GM04504 (cell line): ENCODE data around the gene PITPNC1.
A peak's percentile ranks its signal among the peaks of the same experiment; 100 is the strongest.
"Not testable (repeated sequence)": the region's sequence is repeated elsewhere in the genome, so short reads cannot be mapped to it uniquely, and the experiment has no call there.

Source experiments
- DNase-seq: peaks from one replicate; pipeline ENCODE4 v3.0.0-alpha.2; 2012; ENCODE audit warnings: low read depth

The PITPNC1 gene

DNA sequence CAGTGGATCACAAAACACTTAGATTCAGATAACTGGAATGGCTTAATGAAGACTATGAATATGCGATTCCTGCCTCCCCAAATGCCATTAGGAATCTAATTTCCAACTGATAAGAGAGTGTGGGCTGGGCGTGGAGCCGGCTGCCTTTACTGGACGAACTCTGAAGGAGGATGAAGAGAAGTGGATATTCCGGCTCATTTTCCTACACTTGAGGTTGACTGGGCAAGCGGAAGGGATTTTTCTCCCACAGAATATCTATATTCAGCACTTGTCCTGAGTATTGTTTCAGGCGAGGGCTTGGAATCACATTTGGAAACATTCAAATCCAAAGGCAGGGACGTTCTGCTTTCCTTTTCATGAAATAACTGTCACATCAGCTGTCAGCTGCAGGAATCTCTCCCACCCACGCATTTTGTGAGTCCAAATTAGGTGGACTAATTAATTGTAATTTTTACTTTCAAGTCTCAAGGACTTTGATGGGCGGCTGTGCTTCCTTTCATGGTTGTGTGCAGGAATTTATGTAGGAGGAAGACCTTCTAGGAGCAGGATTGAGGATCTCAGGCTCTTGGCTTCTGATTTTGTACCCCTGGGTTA, 138.5 kb downstream of the PITPNC1 start:
- DNase-seq: no peak

DNA sequence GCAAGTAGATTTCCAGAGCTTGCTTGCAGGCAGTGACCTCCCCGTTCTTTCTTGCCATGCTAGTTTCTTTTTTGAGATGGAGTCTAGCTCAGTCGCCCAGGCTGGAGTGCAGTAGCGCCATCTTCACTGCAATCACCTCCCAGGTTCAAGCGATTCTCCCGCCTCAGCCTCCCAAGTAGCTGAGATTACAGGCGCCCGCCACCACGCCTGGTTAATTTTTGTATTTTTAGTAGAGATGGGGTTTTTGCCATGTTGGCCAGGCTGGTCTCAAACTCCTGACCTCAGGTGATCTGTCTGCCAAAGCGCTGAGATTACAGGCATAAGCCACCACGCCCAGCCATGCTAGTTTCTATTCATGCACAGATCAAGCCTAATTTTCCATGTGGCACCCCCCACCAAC, 139.5 kb downstream of the PITPNC1 start:
- DNase-seq: not testable (repeated sequence)

DNA sequence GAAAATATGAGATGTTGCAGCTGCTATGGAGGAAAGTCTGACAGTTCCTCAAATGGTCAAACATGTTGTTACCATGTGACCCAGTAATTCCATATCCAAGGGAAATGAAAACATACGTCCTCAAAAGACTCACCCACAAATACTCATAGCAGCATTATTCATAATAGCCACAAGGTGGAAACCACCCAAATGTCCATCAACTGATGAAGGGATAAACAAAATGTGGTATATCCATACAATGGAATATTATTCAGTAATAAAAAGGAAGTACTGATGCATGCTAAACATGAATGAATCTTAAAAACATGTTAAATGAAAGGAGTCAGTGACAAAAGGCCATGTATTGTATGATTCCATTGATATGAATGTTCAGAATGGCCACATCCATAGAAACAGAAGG, 140.2 kb downstream of the PITPNC1 start:
- DNase-seq: no peak

DNA sequence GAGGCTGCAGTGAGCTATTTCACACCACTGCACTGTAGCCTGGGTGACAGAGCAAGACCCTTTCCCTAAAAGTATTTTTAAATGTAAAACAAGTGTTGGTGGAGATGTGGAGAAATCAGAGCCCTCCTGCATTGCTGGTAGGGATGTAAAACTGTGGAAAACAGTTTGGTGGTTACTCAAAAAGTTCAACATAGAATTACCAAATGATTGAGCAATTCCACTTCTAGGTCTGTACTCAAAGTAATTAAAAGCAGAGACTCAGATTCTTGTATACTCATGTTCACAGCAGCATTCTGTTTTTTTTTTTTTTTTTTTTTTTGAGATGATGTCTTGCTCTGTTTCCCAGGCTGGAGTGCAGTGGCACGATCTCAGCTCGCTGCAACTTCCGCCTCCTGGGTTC, 141.8 kb downstream of the PITPNC1 start:
- peak; percentile 53 for DNase-seq

DNA sequence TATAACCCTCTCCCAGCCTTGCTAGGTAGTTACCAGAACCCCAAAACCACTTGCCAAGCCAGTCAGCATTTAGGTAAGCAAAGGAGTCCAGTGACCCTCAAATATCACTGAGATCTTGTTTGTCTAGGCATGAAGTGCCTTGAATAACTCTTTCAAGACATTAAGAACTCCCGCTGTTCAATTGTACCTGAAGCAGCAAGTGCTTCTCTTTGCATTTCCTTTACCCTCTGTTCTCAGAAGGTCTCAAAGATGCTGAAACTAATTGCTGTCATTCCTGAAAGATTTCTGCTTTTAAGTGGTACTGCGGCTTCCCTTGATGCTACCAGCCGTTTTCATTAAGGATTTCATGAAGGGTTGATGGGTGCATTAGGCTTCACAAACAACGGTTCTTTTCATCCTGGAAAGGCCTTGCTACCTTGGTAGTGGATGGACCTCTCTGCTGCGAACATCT, 142.7 kb downstream of the PITPNC1 start:
- DNase-seq: no peak

DNA sequence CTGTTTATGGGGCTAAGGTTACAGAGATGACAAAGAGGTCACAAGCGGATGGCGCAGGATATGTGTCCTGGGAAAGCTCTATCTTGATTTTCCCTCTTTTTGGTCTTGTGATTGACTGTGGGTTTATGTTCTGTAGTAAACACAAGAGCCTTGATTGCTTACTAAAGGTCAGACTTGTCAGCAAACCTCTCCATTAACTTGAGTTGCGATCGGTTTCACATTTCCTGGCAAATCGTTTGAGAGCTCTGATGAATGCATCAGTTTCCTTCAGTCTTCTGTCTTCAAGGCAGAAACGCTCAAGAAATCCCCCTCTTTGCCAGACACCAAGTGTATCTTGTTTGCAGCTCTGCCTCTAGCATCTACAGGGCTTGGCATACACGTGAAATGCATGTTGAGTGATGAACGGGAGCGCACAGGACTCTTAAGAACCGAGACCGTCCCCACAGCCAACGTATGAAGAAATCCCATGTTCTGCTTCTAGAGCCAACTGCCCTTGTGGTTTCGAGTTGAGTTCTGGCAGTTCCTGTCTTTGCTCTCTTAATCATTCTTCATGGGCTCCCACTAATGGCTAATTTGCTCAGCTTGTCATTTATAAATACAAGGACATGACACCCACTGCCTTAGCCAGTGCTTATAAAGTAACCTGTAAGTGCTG, 143.3 kb downstream of the PITPNC1 start:
- DNase-seq: peak; percentile 50

DNA sequence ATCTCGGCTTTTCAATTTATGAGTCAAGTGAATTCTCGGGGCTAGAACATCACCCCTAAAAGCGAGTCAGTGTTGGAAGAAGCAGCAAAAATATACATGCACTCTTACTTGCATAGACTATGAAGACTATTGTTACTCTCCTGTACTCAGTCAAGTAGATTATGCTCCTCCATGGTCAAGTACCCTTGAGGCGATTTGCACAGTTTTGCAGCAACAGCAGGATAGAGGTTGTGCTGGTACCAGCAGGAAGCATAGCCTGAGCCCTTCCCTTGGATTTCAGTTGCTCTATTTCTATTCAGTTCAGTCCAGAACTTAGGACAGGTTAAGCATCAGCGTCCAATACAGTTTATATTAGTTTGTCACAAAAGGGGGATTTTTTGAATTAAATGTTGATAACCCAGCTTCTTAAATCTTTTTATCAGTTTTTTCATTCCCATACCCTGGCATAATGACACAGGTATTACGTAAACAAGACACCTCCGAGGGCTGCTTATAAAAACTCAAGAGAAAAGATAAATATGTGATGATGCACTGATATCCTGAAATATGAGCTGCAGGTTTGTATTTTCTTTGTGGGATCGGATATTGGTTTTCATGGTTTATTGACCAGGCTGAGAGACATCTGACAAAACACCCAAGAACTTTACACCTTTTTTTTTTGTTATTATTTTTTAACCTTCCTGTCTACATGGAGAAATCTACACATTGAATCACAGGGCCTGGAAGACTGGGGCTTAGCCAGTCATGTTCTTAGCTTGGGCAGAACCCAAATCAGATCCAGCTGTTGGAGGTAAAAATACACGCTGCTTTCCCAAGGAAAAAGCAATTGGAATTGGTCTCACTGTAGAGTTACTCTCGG, 144.1 kb downstream of the PITPNC1 start:
- DNase-seq: no peak

DNA sequence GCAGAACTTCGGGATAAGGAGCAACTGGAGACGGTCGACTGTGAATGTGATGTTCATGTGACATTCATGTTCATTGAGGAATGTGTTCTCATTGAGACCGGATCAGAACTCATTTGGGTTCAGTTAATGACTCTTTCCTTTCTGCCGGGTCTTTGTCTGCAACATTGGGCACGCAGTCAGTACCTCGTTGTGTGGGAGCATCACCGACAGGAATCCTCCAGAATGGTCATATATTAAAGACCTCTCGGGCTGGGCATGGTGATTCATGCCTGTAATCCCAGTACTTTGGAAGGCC, 144.6 kb downstream of the PITPNC1 start:
- DNase-seq: no peak

DNA sequence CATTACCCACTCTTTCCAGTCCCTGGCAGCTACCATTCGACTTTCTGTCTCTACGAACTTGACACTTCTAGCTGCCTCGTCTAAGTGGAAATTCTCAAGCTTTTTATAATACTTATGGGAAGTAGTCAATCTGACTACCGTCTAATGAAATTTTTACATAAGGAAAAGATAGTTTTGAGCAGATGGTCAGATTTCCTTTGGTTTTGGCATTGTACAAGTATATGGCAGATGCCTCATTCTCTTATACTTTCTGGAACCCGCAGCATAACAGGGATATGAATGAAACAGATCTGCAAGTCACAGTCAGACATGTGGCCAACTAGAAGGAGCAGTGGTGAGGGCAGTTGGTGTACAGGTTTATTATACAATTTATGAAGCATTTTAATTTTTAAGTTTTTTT, 146.0 kb downstream of the PITPNC1 start:
- no peak for DNase-seq

DNA sequence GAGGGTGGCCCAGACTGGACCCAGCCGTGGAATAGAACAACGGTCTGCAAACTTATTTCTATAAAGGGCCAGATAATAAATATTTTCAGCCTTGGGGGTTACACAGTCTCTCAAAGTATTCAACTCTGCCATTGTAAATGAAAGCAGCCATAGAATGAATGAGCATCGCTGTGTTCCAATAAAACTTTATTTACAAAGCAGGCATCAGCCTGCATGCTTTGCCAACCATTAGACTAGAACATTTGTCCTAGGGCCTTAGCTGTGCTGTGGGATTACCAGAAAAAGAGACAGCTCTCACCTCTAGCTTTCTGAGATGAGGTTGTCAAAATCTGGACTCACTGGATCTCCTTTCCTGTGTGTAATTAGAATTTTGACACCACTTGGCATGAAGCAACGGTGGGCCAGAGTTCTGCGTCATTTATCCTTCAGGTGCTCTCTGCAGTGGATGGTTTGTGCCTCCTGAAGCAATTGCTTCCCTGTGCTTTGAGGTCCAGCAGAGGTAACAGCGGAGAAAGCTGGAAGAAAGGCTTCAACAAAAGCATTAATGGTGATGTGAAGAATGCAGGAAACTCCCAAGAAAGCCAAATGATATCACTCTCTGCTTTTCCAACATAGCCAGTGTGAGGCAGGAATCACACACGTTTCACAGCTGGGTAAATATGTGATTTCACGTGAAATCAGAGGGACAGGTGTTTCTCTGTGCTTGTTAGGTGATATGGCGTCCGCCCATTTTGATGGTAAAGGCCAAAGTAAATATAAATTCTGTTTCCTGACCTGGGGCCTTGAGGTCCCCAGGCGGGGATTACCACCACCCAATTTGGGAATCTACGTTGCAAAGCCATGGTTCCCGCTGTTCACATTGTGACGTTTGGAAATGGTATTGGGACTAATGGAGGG, 148.4 kb downstream of the PITPNC1 start:
- DNase-seq: no peak

DNA sequence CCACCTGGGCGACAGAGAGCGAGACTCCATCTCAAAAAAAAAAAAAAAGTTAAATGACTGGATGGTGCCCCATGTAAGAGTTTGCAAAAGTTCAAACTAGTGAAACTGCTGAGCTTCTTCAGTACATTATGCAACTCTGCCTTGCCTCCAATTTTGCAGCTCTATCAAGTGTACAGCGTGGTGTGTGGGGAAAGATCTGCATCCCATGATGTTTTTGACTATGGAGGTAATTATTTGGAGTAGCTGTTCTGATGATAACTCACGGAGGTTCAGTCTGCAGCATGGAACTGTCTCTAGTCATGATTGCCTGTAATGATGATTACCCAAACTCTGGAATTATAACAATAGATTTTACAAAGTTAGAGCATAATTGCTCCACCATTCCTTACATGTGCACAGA, 149.6 kb downstream of the PITPNC1 start:
- DNase-seq: no peak

DNA sequence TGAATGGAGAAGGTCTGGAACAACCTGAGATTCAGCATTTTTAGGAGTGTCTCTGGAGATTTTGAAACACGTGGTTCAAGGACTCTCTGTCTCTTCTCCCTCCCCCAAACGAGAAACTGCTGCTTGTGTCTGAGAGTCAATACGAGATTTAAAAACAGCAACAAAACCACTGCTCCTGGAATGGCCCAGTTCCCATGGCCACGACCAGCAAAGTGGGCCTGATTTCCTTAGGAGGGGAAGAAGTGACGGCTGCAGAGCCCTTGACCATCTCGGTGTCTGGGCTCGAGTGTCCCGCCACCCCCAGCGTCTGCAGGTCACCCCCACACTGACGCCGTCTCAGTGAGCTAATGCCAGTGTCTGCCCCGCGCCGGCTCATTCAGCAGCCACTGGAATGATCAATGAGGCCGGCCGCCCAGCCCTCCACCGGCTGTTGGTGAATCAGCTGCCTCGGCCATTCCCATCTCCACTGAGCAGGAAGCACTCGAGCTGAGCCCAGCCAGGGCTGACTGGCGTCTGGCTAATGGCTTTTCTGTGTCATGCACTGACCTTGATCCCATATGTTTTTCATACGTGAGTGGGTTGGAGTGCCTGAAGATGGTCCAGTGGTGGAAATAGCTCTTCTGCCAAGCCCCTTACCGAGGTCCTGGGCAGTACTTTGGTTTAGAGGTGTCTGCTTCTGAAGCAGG, 151.8 kb downstream of the PITPNC1 start:
- DNase-seq: peak; percentile 81

DNA sequence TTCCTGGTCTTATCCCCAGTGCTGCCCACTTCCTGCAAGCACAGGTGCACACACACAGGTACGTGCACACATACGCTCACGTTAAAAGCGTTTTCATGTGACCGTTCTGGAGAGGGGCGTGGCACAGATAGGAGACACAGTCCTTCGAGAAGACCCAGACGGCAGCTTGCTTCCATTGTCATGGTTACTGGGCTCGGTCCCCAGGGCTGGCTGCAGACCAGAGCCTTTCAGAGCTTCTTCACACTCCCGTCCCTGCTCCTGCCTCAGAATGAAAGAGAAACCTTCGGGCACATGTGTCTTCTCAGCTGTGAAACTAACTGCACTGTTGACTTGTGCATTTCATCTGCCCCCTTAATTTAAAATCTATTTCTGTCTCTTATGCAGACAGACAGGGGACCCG, 154.2 kb downstream of the PITPNC1 start:
- no peak for DNase-seq

DNA sequence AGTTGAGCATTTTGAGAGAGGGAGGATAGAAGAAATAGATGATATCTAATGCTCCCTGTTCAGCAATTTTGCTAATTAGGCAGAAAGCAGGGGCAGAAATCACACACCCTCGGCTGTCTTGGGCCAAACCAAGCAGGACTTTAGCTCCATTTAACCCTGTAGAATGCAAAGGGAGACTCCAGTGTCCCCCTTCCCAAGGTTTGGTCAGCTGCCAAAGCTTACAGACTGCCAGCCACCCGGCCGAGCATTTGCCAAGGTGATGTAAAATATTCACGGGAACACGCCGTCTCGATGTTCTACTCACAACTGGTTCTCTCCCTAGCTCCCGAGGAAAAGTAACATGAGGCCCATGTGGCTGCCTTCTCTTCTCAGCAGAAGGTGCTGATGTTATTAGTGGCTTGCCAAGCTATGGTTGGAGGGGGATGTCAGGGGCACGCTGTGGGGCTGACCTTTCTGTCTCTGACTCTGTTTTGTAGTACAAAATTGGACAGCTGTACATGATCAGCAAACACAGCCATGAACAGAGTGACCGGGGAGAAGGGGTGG, 155.3 kb downstream of the PITPNC1 start:
- no peak for DNase-seq

DNA sequence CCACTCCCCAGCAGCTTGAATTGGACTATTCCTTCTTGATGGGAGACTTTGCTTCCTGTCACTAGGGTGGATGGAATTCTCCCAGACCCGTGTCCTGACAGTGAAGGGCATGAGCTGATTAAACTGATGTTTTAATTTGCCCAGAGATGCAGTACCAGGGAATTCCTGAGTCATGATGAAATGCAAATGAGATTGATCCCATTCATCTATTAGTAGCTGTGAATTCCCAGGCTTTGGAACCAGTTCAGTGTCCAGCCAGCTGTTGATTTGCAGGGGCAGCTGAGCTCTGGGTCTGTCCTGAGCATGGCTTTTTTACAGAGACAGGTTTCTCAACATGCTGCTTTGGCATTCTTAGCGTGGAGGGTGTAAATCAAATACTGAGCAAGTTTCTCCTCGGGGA, 157.9 kb downstream of the PITPNC1 start:
- DNase-seq: no peak

DNA sequence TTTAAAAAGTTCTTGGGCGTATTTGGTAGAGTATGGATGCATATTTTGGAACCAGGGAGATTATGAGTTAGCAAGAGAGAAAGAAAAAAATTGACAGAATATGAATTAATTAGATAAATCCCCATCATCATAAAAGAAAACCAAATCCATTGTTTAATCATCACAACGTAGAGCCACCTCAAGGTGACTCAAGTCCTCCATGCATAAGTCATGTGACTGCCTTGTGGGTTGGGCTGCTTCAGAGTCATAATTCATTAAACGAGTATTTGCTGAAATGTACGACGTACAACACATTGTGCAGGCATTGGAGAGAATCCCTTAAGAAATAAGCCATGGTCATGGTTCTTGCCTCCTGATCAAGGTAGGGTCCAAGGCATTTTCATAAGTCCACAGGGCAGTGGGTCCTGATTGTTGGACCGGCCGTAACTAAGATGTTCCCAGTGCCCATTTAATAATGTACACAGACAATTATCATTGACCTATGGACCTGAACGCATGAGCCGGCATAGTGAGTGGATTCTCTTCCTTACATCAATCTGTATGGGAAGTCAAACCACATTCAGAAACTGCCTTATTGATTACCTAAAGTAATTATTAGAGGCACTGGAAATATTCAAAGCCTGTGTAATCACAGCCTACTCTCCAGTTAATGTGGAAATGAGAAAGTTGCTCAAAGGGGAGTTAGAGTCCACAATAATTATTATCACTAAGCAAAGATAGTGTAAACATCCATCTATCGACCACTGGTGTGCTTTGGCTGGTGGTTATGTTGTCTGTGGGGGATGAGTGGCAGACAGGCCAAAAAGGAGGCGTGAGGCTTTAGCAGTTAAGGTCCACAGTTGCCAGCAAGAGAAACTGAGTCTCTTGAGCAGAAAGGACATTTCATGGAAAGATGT, 165.4 kb downstream of the PITPNC1 start:
- no peak for DNase-seq

DNA sequence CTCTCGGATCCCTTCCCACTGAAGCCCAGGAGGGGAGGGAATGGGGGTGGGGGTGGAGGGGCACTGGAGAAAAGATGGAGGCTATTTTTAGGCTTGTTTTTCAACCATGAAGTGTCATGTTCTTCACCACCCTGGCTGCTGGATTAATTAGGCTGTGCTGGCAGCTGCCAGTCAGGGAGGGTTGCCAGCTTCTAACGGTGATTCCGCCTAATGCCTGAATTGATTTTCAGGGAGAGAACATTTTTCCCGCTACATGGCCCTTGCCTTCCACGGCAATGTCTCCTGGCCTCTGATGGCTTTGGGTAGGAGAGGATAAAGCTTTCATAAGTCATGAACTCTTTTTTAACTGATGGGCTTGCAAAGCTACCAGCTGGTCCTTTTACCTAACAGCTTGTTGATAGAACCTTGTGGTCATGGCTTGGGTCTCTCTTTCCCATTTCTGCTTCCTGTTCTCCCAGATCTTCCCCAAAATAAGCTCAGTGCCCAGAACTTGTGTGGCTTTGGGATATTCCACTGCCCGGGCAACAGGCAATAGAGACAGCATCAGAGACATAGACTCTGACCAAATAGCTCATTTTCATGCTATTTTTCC, 167.4 kb downstream of the PITPNC1 start:
- DNase-seq: no peak

DNA sequence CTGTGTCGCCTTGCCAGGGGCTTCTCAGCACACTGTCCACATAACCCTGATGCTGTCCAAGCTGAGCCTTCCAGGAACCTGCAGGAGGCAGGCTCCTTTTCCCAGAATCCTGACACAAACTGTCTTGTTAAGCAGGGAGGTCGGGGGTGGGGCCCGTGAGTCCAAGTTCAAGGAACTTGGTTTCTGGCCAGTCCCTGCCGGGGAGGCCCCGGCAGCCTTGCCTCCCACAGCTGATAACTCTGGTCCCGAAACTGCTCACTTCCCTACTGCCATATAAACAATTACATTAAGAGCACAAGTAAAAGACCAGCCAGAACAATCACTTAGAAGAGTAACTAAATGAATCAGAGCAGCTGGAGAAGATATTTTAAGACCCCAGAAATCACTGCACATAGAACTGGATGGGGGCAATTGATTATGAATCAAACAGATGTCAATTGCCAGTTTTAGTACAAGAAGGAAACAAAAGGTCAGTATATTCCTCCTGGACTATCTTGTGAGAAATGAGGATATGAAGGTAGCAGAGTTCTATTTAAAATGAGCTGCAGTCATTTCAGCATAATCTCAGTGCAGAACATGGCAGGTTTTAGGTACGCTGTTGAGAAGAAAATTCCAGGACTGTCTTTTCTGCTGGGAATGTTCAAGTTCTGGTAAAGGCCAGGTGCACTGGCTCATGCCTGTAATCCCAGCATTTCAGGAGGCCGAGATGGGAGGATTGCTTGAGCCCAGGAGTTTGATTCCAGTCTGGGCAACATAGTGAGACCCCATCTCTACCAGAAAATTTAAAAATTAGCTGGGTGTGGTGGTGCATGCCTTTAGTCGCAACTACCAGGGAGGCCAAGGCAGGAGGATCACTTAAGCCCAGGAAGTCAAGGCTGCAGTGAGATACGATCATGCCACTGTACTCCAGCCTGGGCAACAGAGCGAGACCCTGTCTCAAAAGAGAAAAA, 169.8 kb downstream of the PITPNC1 start:
- no peak for DNase-seq

DNA sequence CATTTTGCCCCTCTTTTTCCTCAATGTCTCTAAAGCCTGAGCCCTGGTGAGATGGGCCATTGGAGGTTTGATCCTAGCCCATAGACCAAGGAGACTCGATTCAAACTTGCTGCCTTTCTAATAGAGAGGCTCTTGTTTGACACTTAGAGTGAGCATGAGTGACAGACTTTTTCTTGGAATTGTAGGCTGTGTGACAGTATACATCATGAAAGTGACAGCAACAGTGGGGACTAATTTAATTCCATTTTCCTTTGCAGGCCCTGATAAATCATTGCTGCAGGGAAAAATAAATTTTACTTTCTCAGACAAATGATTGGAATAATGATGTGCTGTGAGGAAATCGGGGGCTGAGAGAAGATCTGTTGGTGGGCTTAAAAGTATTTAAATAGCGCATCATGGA, 171.6 kb downstream of the PITPNC1 start:
- no peak for DNase-seq
